K562 (cell line): ENCODE results near the gene OR2L13.

Experiments
- ATF1 ChIP-seq, 2 experiments: fragments of 450-650 bp in 1 of 2; IDR thresholded peaks; 2 replicates each; pipeline ENCODE4 v1.6.1; 2016; ENCODE audit warnings: missing compliant biosample characterization in 1 of 2, missing genetic modification characterization in 1 of 2
- MEF2D ChIP-seq: conservative IDR thresholded peaks from 2 replicates; pipeline ENCODE4 v1.6.1; 2016; ENCODE audit warnings: low read depth, missing genetic modification characterization, missing compliant biosample characterization
- PHF8 ChIP-seq: fragments of 200-600 bp; sonication (generic); IDR thresholded peaks from 2 replicates; pipeline ENCODE4 v1.6.1; 2012; ENCODE audit warnings: mixed run types, mild to moderate bottlenecking, inconsistent platforms, low read length, moderate library complexity, borderline replicate concordance
- POLR2AphosphoS5 ChIP-seq: IDR thresholded peaks from 2 replicates; pipeline ENCODE4 v1.6.1; 2011; ENCODE audit warnings: mild to moderate bottlenecking, low read depth, low read length, moderate library complexity; ENCODE audit not compliant: control insufficient read depth, insufficient read depth
- SIX5 ChIP-seq, 2 experiments: IDR thresholded peaks; 2 replicates each; pipeline ENCODE4 v1.6.1; 2011; ENCODE audit warnings: low read length in 2 of 2, borderline replicate concordance in 1 of 2, low read depth in 1 of 2, mild to moderate bottlenecking in 1 of 2, moderate library complexity in 1 of 2; ENCODE audit not compliant: insufficient read depth in 1 of 2
- ZZZ3 ChIP-seq: fragments of 450-650 bp; IDR thresholded peaks from 2 replicates; pipeline ENCODE4 v1.6.1; 2016; ENCODE audit warnings: antibody characterized with exemption, mild to moderate bottlenecking, moderate library complexity
- TF ChIP-seq, protein P1 (sequence below), 3 experiments: IDR thresholded peaks in 2 of 3; conservative IDR thresholded peaks in 1 of 3; 2 replicates each; pipeline ENCODE4 v1.5.1; 2011 to 2012; ENCODE audit warnings: low read length in 3 of 3, mild to moderate bottlenecking in 3 of 3, control low read depth in 2 of 3, improper control_type of control experiment in 1 of 3, inconsistent platforms in 1 of 3, low read depth in 1 of 3, mixed read lengths in 1 of 3, moderate library complexity in 1 of 3; ENCODE audit not compliant: insufficient read depth in 2 of 3
- TF ChIP-seq, protein P2 (sequence below), 2 experiments: fragments of 450-650 bp; conservative IDR thresholded peaks; 2 replicates each; pipeline ENCODE4 v1.6.1; 2017; ENCODE audit warnings: mild to moderate bottlenecking in 2 of 2, moderate library complexity in 2 of 2

DNA sequence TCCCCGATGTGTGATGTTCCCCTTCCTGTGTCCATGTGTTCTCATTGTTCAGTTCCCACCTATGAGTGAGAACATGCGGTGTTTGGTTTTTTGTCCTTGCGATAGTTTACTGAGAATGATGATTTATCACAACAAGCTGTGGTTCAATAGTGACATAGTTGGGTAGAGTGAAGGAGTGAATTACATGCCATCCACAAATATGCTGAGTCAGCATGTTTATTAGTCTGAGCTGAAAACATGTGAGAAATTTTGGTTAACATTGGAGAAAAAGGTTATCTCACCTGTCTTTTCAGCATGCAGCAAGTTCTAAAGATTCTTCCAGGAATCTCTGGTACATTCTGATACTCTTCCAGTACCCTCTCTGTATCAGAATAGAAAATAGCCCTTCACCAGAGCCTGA is 29.4 kb upstream of the OR2L13 start:
- TF ChIP-seq MEF2D (tag) (no peak), POLR2AphosphoS5 (no peak), ATF1 (CRISPR knock-in tag; IDR thresholded peaks at IDR 0.05) (no peak), ATF1 (tag; IDR thresholded peaks at IDR 0.05) (no peak), PHF8 (no peak), ZZZ3 (no peak), SIX5 (IDR thresholded peaks at IDR 0.05; ENCODE audit: borderline replicate concordance in 1 of 2, insufficient read depth in 1 of 2, low read depth in 1 of 2, low read length in 2 of 2) (no peak)
- TF ChIP-seq, protein P1, sequence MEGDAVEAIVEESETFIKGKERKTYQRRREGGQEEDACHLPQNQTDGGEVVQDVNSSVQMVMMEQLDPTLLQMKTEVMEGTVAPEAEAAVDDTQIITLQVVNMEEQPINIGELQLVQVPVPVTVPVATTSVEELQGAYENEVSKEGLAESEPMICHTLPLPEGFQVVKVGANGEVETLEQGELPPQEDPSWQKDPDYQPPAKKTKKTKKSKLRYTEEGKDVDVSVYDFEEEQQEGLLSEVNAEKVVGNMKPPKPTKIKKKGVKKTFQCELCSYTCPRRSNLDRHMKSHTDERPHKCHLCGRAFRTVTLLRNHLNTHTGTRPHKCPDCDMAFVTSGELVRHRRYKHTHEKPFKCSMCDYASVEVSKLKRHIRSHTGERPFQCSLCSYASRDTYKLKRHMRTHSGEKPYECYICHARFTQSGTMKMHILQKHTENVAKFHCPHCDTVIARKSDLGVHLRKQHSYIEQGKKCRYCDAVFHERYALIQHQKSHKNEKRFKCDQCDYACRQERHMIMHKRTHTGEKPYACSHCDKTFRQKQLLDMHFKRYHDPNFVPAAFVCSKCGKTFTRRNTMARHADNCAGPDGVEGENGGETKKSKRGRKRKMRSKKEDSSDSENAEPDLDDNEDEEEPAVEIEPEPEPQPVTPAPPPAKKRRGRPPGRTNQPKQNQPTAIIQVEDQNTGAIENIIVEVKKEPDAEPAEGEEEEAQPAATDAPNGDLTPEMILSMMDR (IDR thresholded peaks at IDR 0.05 in 2 of 3, conservative IDR thresholded peaks at IDR 0.05 in 1 of 3; ENCODE audit: insufficient read depth in 2 of 3, low read depth in 1 of 3, low read length in 3 of 3) = no peak
- TF ChIP-seq, protein P2, sequence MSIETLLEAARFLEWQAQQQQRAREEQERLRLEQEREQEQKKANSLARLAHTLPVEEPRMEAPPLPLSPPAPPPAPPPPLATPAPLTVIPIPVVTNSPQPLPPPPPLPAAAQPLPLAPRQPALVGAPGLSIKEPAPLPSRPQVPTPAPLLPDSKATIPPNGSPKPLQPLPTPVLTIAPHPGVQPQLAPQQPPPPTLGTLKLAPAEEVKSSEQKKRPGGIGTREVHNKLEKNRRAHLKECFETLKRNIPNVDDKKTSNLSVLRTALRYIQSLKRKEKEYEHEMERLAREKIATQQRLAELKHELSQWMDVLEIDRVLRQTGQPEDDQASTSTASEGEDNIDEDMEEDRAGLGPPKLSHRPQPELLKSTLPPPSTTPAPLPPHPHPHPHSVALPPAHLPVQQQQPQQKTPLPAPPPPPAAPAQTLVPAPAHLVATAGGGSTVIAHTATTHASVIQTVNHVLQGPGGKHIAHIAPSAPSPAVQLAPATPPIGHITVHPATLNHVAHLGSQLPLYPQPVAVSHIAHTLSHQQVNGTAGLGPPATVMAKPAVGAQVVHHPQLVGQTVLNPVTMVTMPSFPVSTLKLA (conservative IDR thresholded peaks at IDR 0.05) = no peak
